Activated CD8-positive, alpha-beta T cell treated with anti-CD3 and anti-CD28 coated beads for 36 hours (primary cell): ENCODE data around the gene SLC17A3. TPM values are rescaled to one million over a fixed set of nuclear protein-coding genes. Genes with fewer than 3 reads are reported as not detected.
A peak's percentile ranks its signal among the peaks of the same experiment; 100 is the strongest.

Experiments
- ATAC-seq: fragments of 200-7000 bp; cut with Tn5 transposase; one replicate; pipeline ENCODE4 v1.10.0; 2021; ENCODE audit warnings: mild to moderate bottlenecking, moderate library complexity
- CTCF ChIA-PET: fragments of 350-600 bp; sonication (Branson Sonifier 250); formaldehyde crosslinking; loops from one replicate; lab custom pipeline; 2021; ENCODE audit warnings: antibody characterized with exemption; lab: Charles Lee
- POLR2A ChIA-PET: fragments of 350-600 bp; sonication (Branson Sonifier 250); formaldehyde crosslinking; loops from one replicate; lab custom pipeline; 2021; ENCODE audit warnings: antibody characterized with exemption; lab: Charles Lee
- DNase-seq: peaks from one replicate; pipeline ENCODE4 v3.0.0-alpha.2; 2020
- H3K27ac Mint-ChIP-seq: one replicate; pipeline ENCODE4 v1.8.0; 2021; ENCODE audit warnings: mild to moderate bottlenecking, mixed read lengths
- H3K27me3 Mint-ChIP-seq: one replicate; pipeline ENCODE4 v1.8.0; 2021; ENCODE audit warnings: mixed read lengths
- H3K36me3 Mint-ChIP-seq: one replicate; pipeline ENCODE4 v1.8.0; 2021; ENCODE audit warnings: low read depth, mixed read lengths
- H3K4me1 Mint-ChIP-seq: one replicate; pipeline ENCODE4 v1.8.0; 2021; ENCODE audit warnings: low read depth, mixed read lengths
- H3K4me3 Mint-ChIP-seq: one replicate; pipeline ENCODE4 v1.8.0; 2021; ENCODE audit warnings: mild to moderate bottlenecking, moderate library complexity, mixed read lengths
- H3K9me3 Mint-ChIP-seq: one replicate; pipeline ENCODE4 v1.8.0; 2021; ENCODE audit warnings: mixed read lengths
- CTCF ChIP-seq: fragments of 200-600 bp; IDR thresholded peaks from one replicate; pipeline ENCODE4 v1.8.0; 2022; ENCODE audit warnings: antibody characterized with exemption, mild to moderate bottlenecking
- intact Hi-C: fragments of 100-400 bp; cut with micrococcal nuclease; formaldehyde crosslinking; loops from one replicate; pipeline ENCODE4 v1.10.0; 2022
- total RNA-seq, 2 experiments: library from RNA; stranded (reverse); gene quantifications; one replicate each; pipeline ENCODE4 v1.2.3, GENCODE V29; 2021

SLC17A3 gene
- total RNA-seq, 2 experiments from 2014 or later = not detected

- CTCF ChIA-PET = no interaction called here
- Mint-ChIP-seq H3K4me1 (peaks cover 26% of the 10 kb centered on the region), H3K36me3 (no peaks in the 10 kb centered on the region), H3K27me3 (no peaks in the 10 kb centered on the region), H3K9me3 (no peaks in the 10 kb centered on the region), H3K4me3 (no peak overlapping the region), H3K27ac (no peak overlapping the region)
- TF ChIP-seq CTCF = no peak
- ATAC-seq = no peak
- POLR2A ChIA-PET = no interaction called here
- no peak for DNase-seq
- intact Hi-C loops = no loop called here
These were observed 5.4 kb downstream of the SLC17A3 start for GRCh38 chr6:25868436-25869183.

- H3K27me3 Mint-ChIP-seq = no peaks in the 10 kb centered on the region
- ATAC-seq = peak; percentile 65
- H3K4me1 Mint-ChIP-seq = peaks cover 15% of the 10 kb centered on the region
- H3K27ac Mint-ChIP-seq = peak overlapping the region; percentile 50
- no peak for DNase-seq
- ChIA-PET CTCF (interaction anchor here (1.0 to 2.0 kb wide), 2 partner anchors 20 to 77 kb away, joined by 3 to 4 read pairs; no protein-coding TSS in a partner anchor), POLR2A (interaction anchor here (0.7 kb wide), 1 partner anchor 107 kb away, joined by 3 read pairs; no protein-coding TSS in a partner anchor)
- no peaks in the 10 kb centered on the region for H3K36me3 Mint-ChIP-seq
- H3K9me3 Mint-ChIP-seq = no peaks in the 10 kb centered on the region
- H3K4me3 Mint-ChIP-seq = no peak overlapping the region
- TF ChIP-seq CTCF = no peak
- intact Hi-C loops = no loop called here
These were observed 8.0 kb downstream of the SLC17A3 start for GRCh38 chr6:25866011-25866410.

GRCh38 chr6:25863360-25863759 lies 10.7 kb downstream of the SLC17A3 start:
- H3K27ac Mint-ChIP-seq = no peak overlapping the region
- H3K36me3 Mint-ChIP-seq = no peaks in the 10 kb centered on the region
- H3K27me3 Mint-ChIP-seq = no peaks in the 10 kb centered on the region
- H3K9me3 Mint-ChIP-seq = no peaks in the 10 kb centered on the region
- ChIA-PET POLR2A (no interaction called here), CTCF (interaction anchor here (1.6 to 1.8 kb wide), 2 partner anchors 9 to 18 kb away, joined by 4 to 6 read pairs; no protein-coding TSS in a partner anchor)
- no peak for ATAC-seq
- H3K4me3 Mint-ChIP-seq = no peak overlapping the region
- intact Hi-C loops = no loop called here
- TF ChIP-seq CTCF = no peak
- DNase-seq = no peak
- peaks cover 13% of the 10 kb centered on the region for H3K4me1 Mint-ChIP-seq

GRCh38 chr6:25862199-25862598 lies 11.8 kb downstream of the SLC17A3 start:
- POLR2A ChIA-PET = interaction anchor here (0.6 kb wide), 2 partner anchors 139 to 178 kb away, joined by 3 read pairs; no protein-coding TSS in a partner anchor
- CTCF ChIA-PET = interaction anchor here (1.0 to 1.6 kb wide), 2 partner anchors 19 to 21 kb away, joined by 3 to 6 read pairs; no protein-coding TSS in a partner anchor
- H3K27me3 Mint-ChIP-seq = no peaks in the 10 kb centered on the region
- DNase-seq (no peak), ATAC-seq (no peak)
- H3K4me3 Mint-ChIP-seq = no peak overlapping the region
- no peak overlapping the region for H3K27ac Mint-ChIP-seq
- H3K4me1 Mint-ChIP-seq = peaks cover 16% of the 10 kb centered on the region
- TF ChIP-seq CTCF = no peak
- intact Hi-C loops = no loop called here
- H3K9me3 Mint-ChIP-seq = no peaks in the 10 kb centered on the region
- no peaks in the 10 kb centered on the region for H3K36me3 Mint-ChIP-seq

GRCh38 chr6:25852756-25853155 lies 21.3 kb downstream of the SLC17A3 start:
- H3K4me3 Mint-ChIP-seq = no peak overlapping the region
- H3K9me3 Mint-ChIP-seq = no peaks in the 10 kb centered on the region
- intact Hi-C loops = no loop called here
- H3K27me3 Mint-ChIP-seq = peaks cover 6% of the 10 kb centered on the region
- DNase-seq (no peak), ATAC-seq (no peak)
- H3K4me1 Mint-ChIP-seq = peaks cover 5% of the 10 kb centered on the region
- ChIA-PET CTCF (interaction anchor here (1.0 to 1.1 kb wide), 2 partner anchors 8 to 59 kb away, joined by 3 to 4 read pairs; no protein-coding TSS in a partner anchor), POLR2A (no interaction called here)
- no peaks in the 10 kb centered on the region for H3K36me3 Mint-ChIP-seq
- no peak for TF ChIP-seq CTCF
- no peak overlapping the region for H3K27ac Mint-ChIP-seq
